Natural killer cell (primary cell): Measurements from ENCODE around the gene GPER1. TPM values are rescaled to one million over a fixed set of nuclear protein-coding genes. Genes with fewer than 3 reads are reported as not detected.
A peak's percentile ranks its signal among the peaks of the same experiment; 100 is the strongest.

Source experiments
- ATAC-seq, 3 donors: fragments of 150-1000 bp in 2 of 3; fragments of 200-7000 bp in 1 of 3; cut with Tn5 transposase; 1 replicate in 1 of 3; 2 replicates in 2 of 3; pipeline ENCODE4 v1.10.0; 2021; ENCODE audit warnings: mild to moderate bottlenecking in 2 of 3, moderate library complexity in 2 of 3
- DNase-seq, 2 donors: peaks; one replicate each; pipeline versions ENCODE4 v3.0.0 to v3.0.0-alpha.2; 2013 to 2021; ENCODE audit warnings: mixed read lengths in 1 of 2
- H3K27ac ChIP-seq: one replicate; pipeline ENCODE4 v1.5.1; 2013; ENCODE audit warnings: mild to moderate bottlenecking, low read length
- H3K27me3 ChIP-seq: one replicate; pipeline ENCODE4 v1.6.1; 2013; ENCODE audit warnings: low read length; ENCODE audit not compliant: control insufficient read depth, insufficient read depth
- H3K36me3 ChIP-seq: one replicate; pipeline ENCODE4 v1.6.1; 2013; ENCODE audit warnings: low read length; ENCODE audit not compliant: control insufficient read depth, insufficient read depth
- H3K4me1 ChIP-seq: one replicate; pipeline ENCODE4 v1.6.1; 2013; ENCODE audit warnings: low read length; ENCODE audit not compliant: control insufficient read depth, insufficient read depth
- H3K4me3 ChIP-seq: one replicate; pipeline ENCODE4 v1.5.1; 2013; ENCODE audit warnings: low read length
- H3K9me3 ChIP-seq: one replicate; pipeline ENCODE4 v1.6.1; 2013; ENCODE audit warnings: low read length; ENCODE audit not compliant: control insufficient read depth, insufficient read depth
- H3K27ac Mint-ChIP-seq, 2 donors: one replicate each; pipeline ENCODE4 v1.8.0; 2022; ENCODE audit warnings: mild to moderate bottlenecking in 2 of 2, mixed read lengths in 2 of 2, moderate library complexity in 1 of 2
- H3K27me3 Mint-ChIP-seq, 2 donors: one replicate each; pipeline ENCODE4 v1.8.0; 2022; ENCODE audit warnings: low read depth in 2 of 2, mixed read lengths in 2 of 2
- H3K36me3 Mint-ChIP-seq: one replicate; pipeline ENCODE4 v1.8.0; 2022; ENCODE audit warnings: mixed read lengths
- H3K4me1 Mint-ChIP-seq, 2 donors: one replicate each; pipeline ENCODE4 v1.8.0; 2022; ENCODE audit warnings: mixed read lengths in 2 of 2
- H3K4me3 Mint-ChIP-seq: one replicate; pipeline ENCODE4 v1.8.0; 2022; ENCODE audit warnings: mild to moderate bottlenecking, moderate library complexity, mixed read lengths
- H3K9me3 Mint-ChIP-seq, 2 donors: one replicate each; pipeline ENCODE4 v1.8.0; 2022; ENCODE audit warnings: mixed read lengths in 2 of 2
- WGBS: methylation state at CpG from one replicate; pipeline ENCODE4 v1.1.7; 2013; ENCODE audit warnings: missing lambda C conversion rate; ENCODE audit not compliant: insufficient coverage; 5-methylcytosine and 5-hydroxymethylcytosine counted together
- intact Hi-C: fragments of 100-400 bp; cut with micrococcal nuclease; formaldehyde crosslinking; loops from one replicate; pipeline ENCODE4 v1.14.2; 2022
- total RNA-seq, 4 donors: library from RNA; stranded (reverse); fragments of 120-200 nt in 1 of 4; gene quantifications; one replicate each; pipeline versions ENCODE4 v1.2.3 to v1.2.4, GENCODE V29; 2013 to 2022
- TF ChIP-seq, protein P1 (sequence below): fragments of 200-600 bp; IDR thresholded peaks from one replicate; pipeline ENCODE4 v1.8.0; 2022; ENCODE audit warnings: antibody characterized with exemption

The GPER1 gene
- total RNA-seq, 3 donors from 2014 or later (not counting 1 experiment from before 2014, with no cell fraction given) = 0.25 to 0.26 TPM; not detected in 1

DNA sequence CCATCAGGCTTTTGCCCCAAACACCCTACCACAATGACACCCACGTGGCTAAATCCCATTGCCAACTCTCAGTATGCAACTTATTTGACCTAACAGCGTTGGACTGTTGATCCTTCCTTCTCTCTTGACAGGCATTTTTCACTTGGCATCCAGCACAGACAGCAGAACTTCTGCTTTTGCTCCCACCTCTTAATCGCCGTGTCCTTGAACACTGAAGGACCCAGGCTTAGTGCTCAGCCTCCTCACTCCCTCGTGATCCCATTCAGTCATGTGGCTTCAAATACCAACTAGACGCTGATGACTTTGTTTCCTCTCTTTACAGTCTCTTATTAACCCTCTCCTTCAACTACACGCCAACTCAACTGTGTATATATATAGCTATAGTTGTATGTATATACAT, 47.0 kb downstream of the GPER1 start:
- Mint-ChIP-seq H3K36me3 (no peaks in the 10 kb centered on the region), H3K27me3 (no peaks in the 10 kb centered on the region), H3K4me1 (peaks cover 16 to 18% of the 10 kb centered on the region in 2 donors), H3K27ac (no peak overlapping the region), H3K4me3 (no peak overlapping the region), H3K9me3 (no peaks in the 10 kb centered on the region)
- Histone ChIP-seq H3K4me3 (no peak overlapping the region), H3K9me3 (no peaks in the 10 kb centered on the region), H3K36me3 (no peaks in the 10 kb centered on the region), H3K27me3 (no peaks in the 10 kb centered on the region), H3K4me1 (peaks cover 17% of the 10 kb centered on the region), H3K27ac (no peak overlapping the region)
- intact Hi-C loops = no loop called here
- ATAC-seq = no peak
- no peak for DNase-seq
- 93% methylated on average over 5 of the region's 7 CpGs for WGBS
- TF ChIP-seq, protein P1, sequence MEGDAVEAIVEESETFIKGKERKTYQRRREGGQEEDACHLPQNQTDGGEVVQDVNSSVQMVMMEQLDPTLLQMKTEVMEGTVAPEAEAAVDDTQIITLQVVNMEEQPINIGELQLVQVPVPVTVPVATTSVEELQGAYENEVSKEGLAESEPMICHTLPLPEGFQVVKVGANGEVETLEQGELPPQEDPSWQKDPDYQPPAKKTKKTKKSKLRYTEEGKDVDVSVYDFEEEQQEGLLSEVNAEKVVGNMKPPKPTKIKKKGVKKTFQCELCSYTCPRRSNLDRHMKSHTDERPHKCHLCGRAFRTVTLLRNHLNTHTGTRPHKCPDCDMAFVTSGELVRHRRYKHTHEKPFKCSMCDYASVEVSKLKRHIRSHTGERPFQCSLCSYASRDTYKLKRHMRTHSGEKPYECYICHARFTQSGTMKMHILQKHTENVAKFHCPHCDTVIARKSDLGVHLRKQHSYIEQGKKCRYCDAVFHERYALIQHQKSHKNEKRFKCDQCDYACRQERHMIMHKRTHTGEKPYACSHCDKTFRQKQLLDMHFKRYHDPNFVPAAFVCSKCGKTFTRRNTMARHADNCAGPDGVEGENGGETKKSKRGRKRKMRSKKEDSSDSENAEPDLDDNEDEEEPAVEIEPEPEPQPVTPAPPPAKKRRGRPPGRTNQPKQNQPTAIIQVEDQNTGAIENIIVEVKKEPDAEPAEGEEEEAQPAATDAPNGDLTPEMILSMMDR = no peak

DNA sequence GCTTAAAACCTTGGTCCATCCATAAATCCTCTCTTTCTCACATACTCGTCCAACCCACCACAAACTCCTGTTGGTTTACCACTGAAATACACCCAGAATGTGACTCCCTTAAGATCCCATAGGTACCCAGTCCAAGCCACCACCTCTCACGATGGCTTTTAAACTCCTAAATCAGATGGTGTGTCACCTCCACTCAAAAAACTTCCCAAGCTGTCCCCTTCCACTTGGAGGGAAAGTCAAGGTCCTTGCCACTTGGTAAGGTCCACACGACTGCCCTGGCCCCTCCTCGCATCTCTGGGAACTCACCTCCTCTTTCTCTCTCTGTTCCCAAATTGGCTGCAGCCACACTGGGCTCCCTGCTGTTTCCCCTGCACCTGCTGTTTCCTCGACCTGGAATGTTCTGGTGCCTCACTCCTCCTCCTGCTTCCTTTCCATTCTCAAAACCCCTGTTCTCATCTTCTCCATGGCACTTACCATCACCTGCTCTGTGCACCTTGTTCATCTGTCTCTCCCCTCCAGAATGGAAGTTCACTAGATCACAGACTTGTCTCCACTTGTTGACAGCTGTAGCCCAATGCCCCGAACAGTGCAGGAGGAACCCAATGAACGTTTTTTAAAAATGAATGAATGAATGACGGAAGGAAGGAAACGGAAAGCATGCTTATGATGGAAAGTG, 49.1 kb downstream of the GPER1 start:
- H3K27ac Mint-ChIP-seq = peak overlapping the region; percentile 88 to 96
- no peaks in the 10 kb centered on the region for H3K9me3 Mint-ChIP-seq
- intact Hi-C loops = no loop called here
- peaks cover 17% of the 10 kb centered on the region for H3K4me1 ChIP-seq
- H3K36me3 Mint-ChIP-seq = no peaks in the 10 kb centered on the region
- peak overlapping the region; percentile 68 for H3K4me3 ChIP-seq
- no peaks in the 10 kb centered on the region for H3K27me3 ChIP-seq
- no peaks in the 10 kb centered on the region for H3K27me3 Mint-ChIP-seq
- WGBS = 35% methylated on average over 9 of the region's 9 CpGs
- H3K4me3 Mint-ChIP-seq = peak overlapping the region; percentile 86
- DNase-seq (peak in 1 of 2 donors; percentile 20), ATAC-seq (no peak)
- H3K36me3 ChIP-seq = no peaks in the 10 kb centered on the region
- H3K9me3 ChIP-seq = no peaks in the 10 kb centered on the region
- TF ChIP-seq, protein P1 = no peak
- peaks cover 16 to 18% of the 10 kb centered on the region in 2 donors for H3K4me1 Mint-ChIP-seq
- no peak overlapping the region for H3K27ac ChIP-seq

DNA sequence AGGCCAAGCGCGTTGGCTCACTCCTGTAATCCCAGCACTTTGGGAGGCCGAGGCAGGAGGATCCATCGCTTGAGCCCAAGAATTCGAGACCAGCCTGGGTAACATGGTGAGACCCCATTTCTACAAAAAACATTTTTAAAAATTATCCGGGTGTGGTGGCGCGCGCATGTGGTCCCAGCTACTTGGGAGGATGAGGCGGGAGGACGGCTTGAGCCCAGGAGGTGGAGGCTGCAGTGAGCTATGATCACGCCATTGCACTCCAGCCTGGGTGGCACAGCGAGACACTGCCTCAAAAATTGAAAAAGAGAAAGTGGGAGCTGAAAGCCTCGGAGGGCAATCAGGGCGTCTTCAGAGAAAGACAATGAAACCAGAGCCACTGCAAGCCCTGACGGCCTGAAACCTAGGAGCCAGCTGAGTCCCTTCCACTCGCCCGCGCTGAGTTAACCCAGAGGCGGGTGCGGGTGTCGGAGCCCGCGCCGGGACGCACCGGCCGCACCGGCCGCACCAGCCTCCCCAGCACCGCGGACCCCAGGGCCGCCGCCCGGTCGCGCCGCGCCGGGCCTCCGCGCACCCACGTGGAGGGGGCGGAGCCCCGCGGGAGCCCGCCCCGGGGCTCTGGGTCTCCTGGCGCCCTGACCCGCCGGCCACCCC, 49.7 kb downstream of the GPER1 start:
- H3K36me3 ChIP-seq = no peaks in the 10 kb centered on the region
- intact Hi-C loops = loop anchor here (1.0 kb wide), 1 partner anchor 144 kb away; no protein-coding TSS in a partner anchor
- Mint-ChIP-seq H3K9me3 (no peaks in the 10 kb centered on the region), H3K27ac (peak overlapping the region; percentile 88 to 96), H3K27me3 (no peaks in the 10 kb centered on the region), H3K4me1 (peaks cover 16 to 18% of the 10 kb centered on the region in 2 donors), H3K4me3 (peak overlapping the region; percentile 92), H3K36me3 (no peaks in the 10 kb centered on the region)
- no peaks in the 10 kb centered on the region for H3K9me3 ChIP-seq
- peak overlapping the region; percentile 68 for H3K4me3 ChIP-seq
- 9% methylated on average over 51 of the region's 51 CpGs for WGBS
- H3K27ac ChIP-seq = peak overlapping the region; percentile 77
- peaks cover 17% of the 10 kb centered on the region for H3K4me1 ChIP-seq
- H3K27me3 ChIP-seq = no peaks in the 10 kb centered on the region
- DNase-seq = no peak
- peak; percentile 72 to 85 (median 79) for ATAC-seq
- TF ChIP-seq, protein P1 = no peak
